ENCODE data around the gene NISCH. TPM values are rescaled to one million over a fixed set of nuclear protein-coding genes. Genes with fewer than 3 reads are reported as not detected.

The NISCH gene
- total and polyA plus RNA-seq, 2 donors (not counting 1 experiment from before 2014, with no cell fraction given) = 130 to 169 TPM

DNA sequence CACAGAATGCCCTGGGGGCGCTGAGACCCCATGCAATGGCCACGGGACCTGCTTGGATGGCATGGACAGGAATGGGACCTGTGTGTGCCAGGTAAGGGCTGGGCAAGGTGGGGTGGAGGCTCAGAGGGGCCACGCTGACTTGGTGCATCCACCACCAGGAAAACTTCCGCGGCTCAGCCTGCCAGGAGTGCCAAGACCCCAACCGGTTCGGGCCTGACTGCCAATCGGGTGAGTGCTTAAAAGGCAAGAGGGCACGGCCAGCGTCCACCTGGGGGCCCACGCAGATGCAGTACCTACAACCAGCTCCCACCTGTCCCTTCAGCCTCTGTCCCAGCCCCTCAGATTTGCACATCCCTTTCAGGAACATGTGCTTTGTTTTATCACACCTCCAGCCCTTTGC is 46.6 kb downstream of the NISCH start:
- H2AFZ ChIP-seq (ENCODE audit: insufficient read depth, low read depth, low read length, poor library complexity, severe bottlenecking) = no peak overlapping the region
- POLR2A ChIA-PET = no interaction called here
- H3K9me3 ChIP-seq (ENCODE audit: control extremely low read depth in 1 of 3, control insufficient read depth in 2 of 3, insufficient read depth in 1 of 3, low read length in 2 of 3) = no peaks in the 10 kb centered on the region
- no peaks in the 10 kb centered on the region for H3K9me3 Mint-ChIP-seq (ENCODE audit: insufficient read depth)
- ATAC-seq (ENCODE audit: low read depth) (no peak), DNase-seq (no peak)
- H3K4me2 ChIP-seq (replicated peaks; ENCODE audit: low read depth, low read length, poor library complexity, severe bottlenecking) = no peak overlapping the region
- H3K4me1 Mint-ChIP-seq = peaks cover 17% of the 10 kb centered on the region
- H3K9ac ChIP-seq (ENCODE audit: low read length) = no peak overlapping the region
- no peak overlapping the region for H3K4me3 Mint-ChIP-seq
- no peaks in the 10 kb centered on the region for H3K79me2 ChIP-seq (ENCODE audit: control insufficient read depth, insufficient read depth, low read length)
- H3K27me3 ChIP-seq (replicated peaks in 1 of 4; ENCODE audit: control extremely low read depth in 1 of 4, control insufficient read depth in 3 of 4, insufficient read depth in 4 of 4, low read length in 3 of 4) = no peaks in the 10 kb centered on the region
- no peaks in the 10 kb centered on the region for H4K20me1 ChIP-seq (ENCODE audit: control insufficient read depth, insufficient read depth, low read length, poor library complexity, severe bottlenecking)
- H3K27ac Mint-ChIP-seq = no peak overlapping the region
- TF ChIP-seq, protein P1, sequence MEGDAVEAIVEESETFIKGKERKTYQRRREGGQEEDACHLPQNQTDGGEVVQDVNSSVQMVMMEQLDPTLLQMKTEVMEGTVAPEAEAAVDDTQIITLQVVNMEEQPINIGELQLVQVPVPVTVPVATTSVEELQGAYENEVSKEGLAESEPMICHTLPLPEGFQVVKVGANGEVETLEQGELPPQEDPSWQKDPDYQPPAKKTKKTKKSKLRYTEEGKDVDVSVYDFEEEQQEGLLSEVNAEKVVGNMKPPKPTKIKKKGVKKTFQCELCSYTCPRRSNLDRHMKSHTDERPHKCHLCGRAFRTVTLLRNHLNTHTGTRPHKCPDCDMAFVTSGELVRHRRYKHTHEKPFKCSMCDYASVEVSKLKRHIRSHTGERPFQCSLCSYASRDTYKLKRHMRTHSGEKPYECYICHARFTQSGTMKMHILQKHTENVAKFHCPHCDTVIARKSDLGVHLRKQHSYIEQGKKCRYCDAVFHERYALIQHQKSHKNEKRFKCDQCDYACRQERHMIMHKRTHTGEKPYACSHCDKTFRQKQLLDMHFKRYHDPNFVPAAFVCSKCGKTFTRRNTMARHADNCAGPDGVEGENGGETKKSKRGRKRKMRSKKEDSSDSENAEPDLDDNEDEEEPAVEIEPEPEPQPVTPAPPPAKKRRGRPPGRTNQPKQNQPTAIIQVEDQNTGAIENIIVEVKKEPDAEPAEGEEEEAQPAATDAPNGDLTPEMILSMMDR (IDR thresholded peaks at IDR 0.05) = no peak
- no peak for TF ChIP-seq EZH2 (IDR thresholded peaks at IDR 0.05; ENCODE audit: borderline replicate concordance, insufficient read depth, low read depth, low read length, poor library complexity, severe bottlenecking)
- CTCF ChIA-PET = no interaction called here
- no peaks in the 10 kb centered on the region for H3K27me3 Mint-ChIP-seq
- no peak overlapping the region for H3K4me3 ChIP-seq (ENCODE audit: control extremely low read depth in 1 of 5, extremely low read depth in 1 of 5, insufficient read depth in 1 of 5, low read depth in 2 of 5, low read length in 4 of 5)
- 91% methylated on average over 11 of the region's 11 CpGs for WGBS (ENCODE audit: insufficient coverage)
- no peaks in the 10 kb centered on the region for H3K36me3 ChIP-seq (replicated peaks in 1 of 2; ENCODE audit: control extremely low read depth in 1 of 2, control insufficient read depth in 1 of 2, extremely low read depth in 1 of 2, insufficient read depth in 2 of 2, low read length in 1 of 2)
- H3K27ac ChIP-seq (ENCODE audit: low read length in 2 of 2) = no peak overlapping the region
- peaks cover 11 to 17% of the 10 kb centered on the region in 2 donors for H3K4me1 ChIP-seq (ENCODE audit: control insufficient read depth in 2 of 2, insufficient read depth in 2 of 2, low read length in 2 of 2)
- intact Hi-C loops (cut with micrococcal nuclease) = no loop called here

DNA sequence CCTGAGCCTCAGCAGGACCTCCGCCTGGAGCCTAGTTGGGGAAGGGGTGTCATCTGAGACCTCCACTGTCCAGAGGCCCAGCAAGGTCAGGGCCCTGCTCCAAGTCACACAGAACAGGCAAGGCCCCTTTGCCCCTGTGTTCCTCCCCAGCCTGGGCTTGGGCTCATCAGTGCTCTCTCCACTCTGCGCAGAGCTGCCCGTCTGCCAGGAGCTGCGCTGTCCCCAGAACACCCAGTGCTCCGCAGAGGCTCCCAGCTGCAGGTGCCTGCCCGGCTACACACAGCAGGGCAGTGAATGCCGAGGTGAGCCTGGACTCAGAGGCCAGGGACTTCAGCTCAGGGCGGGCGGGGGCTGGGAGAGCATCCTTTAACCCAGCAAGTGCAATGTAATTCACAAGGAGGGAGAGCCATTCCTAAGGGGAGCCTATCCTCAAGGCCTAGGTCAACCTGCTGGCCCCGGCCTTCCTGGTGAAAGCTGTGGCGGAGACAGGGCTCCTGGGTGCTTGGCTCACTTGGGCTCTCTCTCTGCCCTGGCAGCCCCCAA is 47.5 kb downstream of the NISCH start:
- Histone ChIP-seq H3K79me2 (ENCODE audit: control insufficient read depth, insufficient read depth, low read length) (no peaks in the 10 kb centered on the region), H3K9ac (ENCODE audit: low read length) (no peak overlapping the region), H3K4me3 (ENCODE audit: control extremely low read depth in 1 of 5, extremely low read depth in 1 of 5, insufficient read depth in 1 of 5, low read depth in 2 of 5, low read length in 4 of 5) (no peak overlapping the region), H3K27me3 (replicated peaks in 1 of 4; ENCODE audit: control extremely low read depth in 1 of 4, control insufficient read depth in 3 of 4, insufficient read depth in 4 of 4, low read length in 3 of 4) (no peaks in the 10 kb centered on the region), H4K20me1 (ENCODE audit: control insufficient read depth, insufficient read depth, low read length, poor library complexity, severe bottlenecking) (no peaks in the 10 kb centered on the region), H2AFZ (ENCODE audit: insufficient read depth, low read depth, low read length, poor library complexity, severe bottlenecking) (no peak overlapping the region), H3K9me3 (ENCODE audit: control extremely low read depth in 1 of 3, control insufficient read depth in 2 of 3, insufficient read depth in 1 of 3, low read length in 2 of 3) (no peaks in the 10 kb centered on the region), H3K4me1 (ENCODE audit: control insufficient read depth in 2 of 2, insufficient read depth in 2 of 2, low read length in 2 of 2) (peaks cover 11 to 16% of the 10 kb centered on the region in 2 donors), H3K27ac (ENCODE audit: low read length in 2 of 2) (no peak overlapping the region), H3K4me2 (replicated peaks; ENCODE audit: low read depth, low read length, poor library complexity, severe bottlenecking) (no peak overlapping the region), H3K36me3 (replicated peaks in 1 of 2; ENCODE audit: control extremely low read depth in 1 of 2, control insufficient read depth in 1 of 2, extremely low read depth in 1 of 2, insufficient read depth in 2 of 2, low read length in 1 of 2) (no peaks in the 10 kb centered on the region)
- CTCF ChIA-PET = no interaction called here
- intact Hi-C loops (cut with micrococcal nuclease) = no loop called here
- POLR2A ChIA-PET = no interaction called here
- Mint-ChIP-seq H3K4me3 (no peak overlapping the region), H3K4me1 (peaks cover 17% of the 10 kb centered on the region), H3K27ac (no peak overlapping the region), H3K9me3 (ENCODE audit: insufficient read depth) (no peaks in the 10 kb centered on the region), H3K27me3 (no peaks in the 10 kb centered on the region)
- ATAC-seq (ENCODE audit: low read depth) (no peak), DNase-seq (no peak)
- TF ChIP-seq EZH2 (IDR thresholded peaks at IDR 0.05; ENCODE audit: borderline replicate concordance, insufficient read depth, low read depth, low read length, poor library complexity, severe bottlenecking) = no peak
- TF ChIP-seq, protein P1 (IDR thresholded peaks at IDR 0.05) = no peak
- 94% methylated on average over 11 of the region's 11 CpGs for WGBS (ENCODE audit: insufficient coverage)
